HepG2 (cell line): ENCODE results near the gene SLC5A10. TPM values are rescaled to one million over a fixed set of nuclear protein-coding genes. Genes with fewer than 3 reads are reported as not detected.

Experiments used
- FOXK2 ChIP-seq: fragments of 450-650 bp; IDR thresholded peaks from 2 replicates; pipeline ENCODE4 v1.6.1; 2016
- NR2F6 ChIP-seq, 2 experiments: IDR thresholded peaks; 2 replicates each; pipeline ENCODE4 v1.6.1; 2016; ENCODE audit warnings: antibody characterized with exemption in 1 of 2, mild to moderate bottlenecking in 1 of 2
- RAD51 ChIP-seq: fragments of 450-650 bp; IDR thresholded peaks from 2 replicates; pipeline ENCODE4 v1.6.1; 2016; ENCODE audit warnings: borderline replicate concordance
- RARA ChIP-seq: IDR thresholded peaks from 2 replicates; pipeline ENCODE4 v1.6.1; 2016; ENCODE audit warnings: missing genetic modification reagents, missing compliant biosample characterization
- SYNCRIP ChIP-seq: fragments of 200-400 bp; formaldehyde crosslinking; IDR thresholded peaks from 2 replicates; pipeline ENCODE4 v1.6.1; 2018; ENCODE audit warnings: mild to moderate bottlenecking, low read depth, low read length; ENCODE audit not compliant: insufficient read depth
- TOPORS ChIP-seq: sonication (generic); formaldehyde crosslinking; IDR thresholded peaks from 2 replicates; pipeline ENCODE4 v1.8.0; 2023; ENCODE audit warnings: mild to moderate bottlenecking, missing genetic modification reagents
- UBTF ChIP-seq: sonication (generic); formaldehyde crosslinking; IDR thresholded peaks from 2 replicates; pipeline ENCODE4 v1.4.0; 2020; ENCODE audit warnings: mild to moderate bottlenecking, missing genetic modification reagents
- ZFAT ChIP-seq: sonication (generic); formaldehyde crosslinking; conservative IDR thresholded peaks from 2 replicates; pipeline ENCODE4 v1.8.1; 2023; ENCODE audit warnings: missing genetic modification reagents, inconsistent platforms
- ZMYM3 ChIP-seq: sonication (generic); formaldehyde crosslinking; IDR thresholded peaks from 2 replicates; pipeline ENCODE4 v1.5.1; 2020; ENCODE audit warnings: mild to moderate bottlenecking, missing genetic modification reagents
- ZNF556 ChIP-seq: sonication (generic); formaldehyde crosslinking; IDR thresholded peaks from 2 replicates; pipeline ENCODE4 v1.4.0; 2020; ENCODE audit warnings: mild to moderate bottlenecking, missing genetic modification reagents, borderline replicate concordance
- ZSCAN21 ChIP-seq: sonication (generic); formaldehyde crosslinking; IDR thresholded peaks from 2 replicates; pipeline ENCODE4 v1.8.0; 2022; ENCODE audit warnings: mild to moderate bottlenecking, missing genetic modification reagents, moderate library complexity, borderline replicate concordance
- ZSCAN22 ChIP-seq: sonication (generic); formaldehyde crosslinking; IDR thresholded peaks from 2 replicates; pipeline ENCODE4 v1.4.0; 2020; ENCODE audit warnings: mild to moderate bottlenecking, missing genetic modification reagents
- polyA plus RNA-seq, 8 experiments: library from polyadenylated mRNA; depleted of rRNA in 3 of 8; stranded (reverse) in 7 of 8; unstranded in 1 of 8; fragments of >200 nt; fragmentation: Illumina TruSeq in 4 of 8; extraction: Trizol in 4 of 8; gene quantifications; 2 replicates each; pipeline versions ENCODE4 v1.2.1 to v1.2.3, GENCODE V29; 2011 to 2016; ENCODE audit warnings: low read depth in 4 of 8, missing spikeins in 1 of 8, mixed read lengths in 1 of 8; ENCODE audit not compliant: insufficient read depth in 1 of 8
- total RNA-seq, 5 experiments: library from RNA; depleted of rRNA; stranded (reverse); fragments of >200 nt; fragmentation: Illumina TruSeq; extraction: Trizol; gene quantifications; 2 replicates each; pipeline ENCODE4 v1.2.3, GENCODE V29; 2016; ENCODE audit warnings: low read depth in 1 of 5
- TF ChIP-seq, protein P1 (sequence below): sonication (generic); formaldehyde crosslinking; IDR thresholded peaks from 2 replicates; pipeline ENCODE4 v1.4.0; 2020; ENCODE audit warnings: mild to moderate bottlenecking, missing genetic modification reagents
- TF ChIP-seq, protein P2 (sequence below): sonication (generic); formaldehyde crosslinking; IDR thresholded peaks from 2 replicates; pipeline ENCODE4 v1.5.1; 2020; ENCODE audit warnings: mild to moderate bottlenecking, missing genetic modification reagents, moderate library complexity

Gene SLC5A10
- total and polyA plus RNA-seq, 2 of the 13 experiments (the other 11 are each of a cell fraction or from before 2014, with no cell fraction given): 0.05 TPM; not detected in 1

GRCh38 chr17:18963126-18964017 lies 11.4 kb downstream of the SLC5A10 start (continued):
- TF ChIP-seq, protein P1, sequence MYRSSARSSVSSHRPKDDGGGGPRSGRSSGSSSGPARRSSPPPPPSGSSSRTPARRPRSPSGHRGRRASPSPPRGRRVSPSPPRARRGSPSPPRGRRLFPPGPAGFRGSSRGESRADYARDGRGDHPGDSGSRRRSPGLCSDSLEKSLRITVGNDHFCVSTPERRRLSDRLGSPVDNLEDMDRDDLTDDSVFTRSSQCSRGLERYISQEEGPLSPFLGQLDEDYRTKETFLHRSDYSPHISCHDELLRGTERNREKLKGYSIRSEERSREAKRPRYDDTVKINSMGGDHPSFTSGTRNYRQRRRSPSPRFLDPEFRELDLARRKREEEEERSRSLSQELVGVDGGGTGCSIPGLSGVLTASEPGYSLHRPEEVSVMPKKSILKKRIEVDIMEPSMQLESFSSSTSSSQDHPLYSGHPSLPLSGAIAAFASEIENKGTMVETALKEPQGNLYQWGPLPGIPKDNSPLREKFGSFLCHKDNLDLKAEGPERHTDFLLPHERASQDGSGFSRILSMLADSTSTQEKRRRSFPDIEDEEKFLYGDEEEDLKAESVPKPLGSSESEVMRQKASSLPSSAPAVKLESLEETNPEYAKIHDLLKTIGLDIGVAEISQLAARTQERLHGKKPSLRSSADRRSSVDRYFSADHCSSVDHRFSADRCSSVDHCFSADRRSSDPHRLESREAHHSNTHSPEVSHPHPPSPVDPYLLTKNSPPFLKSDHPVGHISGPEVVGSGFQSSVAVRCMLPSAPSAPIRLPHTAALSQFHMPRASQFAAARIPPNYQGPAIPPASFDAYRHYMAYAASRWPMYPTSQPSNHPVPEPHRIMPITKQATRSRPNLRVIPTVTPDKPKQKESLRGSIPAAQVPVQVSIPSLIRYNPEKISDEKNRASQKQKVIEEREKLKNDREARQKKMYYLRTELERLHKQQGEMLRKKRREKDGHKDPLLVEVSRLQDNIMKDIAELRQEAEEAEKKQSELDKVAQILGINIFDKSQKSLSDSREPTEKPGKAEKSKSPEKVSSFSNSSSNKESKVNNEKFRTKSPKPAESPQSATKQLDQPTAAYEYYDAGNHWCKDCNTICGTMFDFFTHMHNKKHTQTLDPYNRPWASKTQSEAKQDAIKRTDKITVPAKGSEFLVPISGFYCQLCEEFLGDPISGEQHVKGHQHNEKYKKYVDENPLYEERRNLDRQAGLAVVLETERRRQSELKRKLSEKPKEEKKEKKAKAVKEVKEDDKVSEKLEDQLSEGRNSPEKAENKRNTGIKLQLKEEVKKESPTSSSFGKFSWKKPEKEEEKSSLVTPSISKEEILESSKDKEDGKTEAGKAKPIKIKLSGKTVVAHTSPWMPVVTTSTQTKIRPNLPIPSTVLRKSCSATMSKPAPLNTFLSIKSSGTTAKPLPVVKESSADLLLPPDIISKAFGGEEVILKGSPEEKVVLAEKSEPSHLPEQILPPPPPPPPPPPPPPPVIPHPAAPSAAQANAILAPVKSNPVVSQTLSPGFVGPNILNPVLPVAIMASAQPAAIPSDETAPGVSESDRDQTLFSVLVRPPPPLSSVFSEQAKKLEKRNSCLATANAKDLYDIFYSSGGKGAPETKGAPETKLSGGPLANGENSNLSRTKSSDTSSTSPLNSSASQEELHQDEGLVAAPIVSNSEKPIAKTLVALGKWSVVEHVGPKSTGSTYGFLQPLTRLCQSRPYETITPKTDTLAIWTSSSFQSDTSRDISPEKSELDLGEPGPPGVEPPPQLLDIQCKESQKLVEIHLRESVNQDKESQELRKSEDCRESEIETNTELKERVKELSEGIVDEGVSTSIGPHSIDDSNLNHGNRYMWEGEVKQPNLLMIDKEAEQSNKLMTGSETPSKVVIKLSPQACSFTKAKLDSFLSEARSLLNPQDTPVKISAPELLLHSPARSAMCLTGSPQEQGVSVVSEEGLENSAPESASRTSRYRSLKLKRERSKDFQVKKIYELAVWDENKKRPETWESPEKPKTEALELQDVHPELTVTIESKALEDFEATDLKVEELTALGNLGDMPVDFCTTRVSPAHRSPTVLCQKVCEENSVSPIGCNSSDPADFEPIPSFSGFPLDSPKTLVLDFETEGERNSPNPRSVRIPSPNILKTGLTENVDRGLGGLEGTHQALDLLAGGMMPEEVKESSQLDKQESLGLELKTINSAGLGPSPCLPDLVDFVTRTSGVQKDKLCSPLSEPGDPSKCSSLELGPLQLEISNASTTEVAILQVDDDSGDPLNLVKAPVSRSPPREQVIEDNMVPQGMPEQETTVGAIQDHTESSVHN (CRISPR knock-in tag): no peak
- TF ChIP-seq RAD51 (no peak), ZMYM3 (peak; percentile 83; the same call in 1 of the 2 replicates), RARA (CRISPR knock-in tag) (peak; percentile 18; the same call in 1 of the 2 replicates), ZSCAN22 (CRISPR knock-in tag) (no peak), FOXK2 (no peak), ZFAT (CRISPR knock-in tag) (no peak), UBTF (CRISPR knock-in tag) (no peak), ZSCAN21 (CRISPR knock-in tag) (no peak), SYNCRIP (no peak), ZNF556 (CRISPR knock-in tag) (no peak), TOPORS (CRISPR knock-in tag) (no peak), NR2F6 (IDR thresholded peaks at IDR 0.05) (no peak), NR2F6 (CRISPR knock-in tag; IDR thresholded peaks at IDR 0.05) (peak; percentile 15; the same call in 1 of the 2 replicates)
- TF ChIP-seq, protein P2, sequence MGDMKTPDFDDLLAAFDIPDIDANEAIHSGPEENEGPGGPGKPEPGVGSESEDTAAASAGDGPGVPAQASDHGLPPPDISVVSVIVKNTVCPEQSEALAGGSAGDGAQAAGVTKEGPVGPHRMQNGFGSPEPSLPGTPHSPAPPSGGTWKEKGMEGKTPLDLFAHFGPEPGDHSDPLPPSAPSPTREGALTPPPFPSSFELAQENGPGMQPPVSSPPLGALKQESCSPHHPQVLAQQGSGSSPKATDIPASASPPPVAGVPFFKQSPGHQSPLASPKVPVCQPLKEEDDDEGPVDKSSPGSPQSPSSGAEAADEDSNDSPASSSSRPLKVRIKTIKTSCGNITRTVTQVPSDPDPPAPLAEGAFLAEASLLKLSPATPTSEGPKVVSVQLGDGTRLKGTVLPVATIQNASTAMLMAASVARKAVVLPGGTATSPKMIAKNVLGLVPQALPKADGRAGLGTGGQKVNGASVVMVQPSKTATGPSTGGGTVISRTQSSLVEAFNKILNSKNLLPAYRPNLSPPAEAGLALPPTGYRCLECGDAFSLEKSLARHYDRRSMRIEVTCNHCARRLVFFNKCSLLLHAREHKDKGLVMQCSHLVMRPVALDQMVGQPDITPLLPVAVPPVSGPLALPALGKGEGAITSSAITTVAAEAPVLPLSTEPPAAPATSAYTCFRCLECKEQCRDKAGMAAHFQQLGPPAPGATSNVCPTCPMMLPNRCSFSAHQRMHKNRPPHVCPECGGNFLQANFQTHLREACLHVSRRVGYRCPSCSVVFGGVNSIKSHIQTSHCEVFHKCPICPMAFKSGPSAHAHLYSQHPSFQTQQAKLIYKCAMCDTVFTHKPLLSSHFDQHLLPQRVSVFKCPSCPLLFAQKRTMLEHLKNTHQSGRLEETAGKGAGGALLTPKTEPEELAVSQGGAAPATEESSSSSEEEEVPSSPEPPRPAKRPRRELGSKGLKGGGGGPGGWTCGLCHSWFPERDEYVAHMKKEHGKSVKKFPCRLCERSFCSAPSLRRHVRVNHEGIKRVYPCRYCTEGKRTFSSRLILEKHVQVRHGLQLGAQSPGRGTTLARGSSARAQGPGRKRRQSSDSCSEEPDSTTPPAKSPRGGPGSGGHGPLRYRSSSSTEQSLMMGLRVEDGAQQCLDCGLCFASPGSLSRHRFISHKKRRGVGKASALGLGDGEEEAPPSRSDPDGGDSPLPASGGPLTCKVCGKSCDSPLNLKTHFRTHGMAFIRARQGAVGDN (CRISPR knock-in tag): peak; percentile 41
